Panc1 (cell line): Measurements from ENCODE around the gene G6PC2.

ENCODE experiments used
- CTCF ChIP-seq: fragments of 450-650 bp; IDR thresholded peaks from 2 replicates; pipeline ENCODE4 v1.5.1; 2017; ENCODE audit warnings: mild to moderate bottlenecking
- REST ChIP-seq, 2 experiments: IDR thresholded peaks; 2 replicates each; pipeline ENCODE4 v1.6.1; 2011 to 2012; ENCODE audit warnings: low read depth in 2 of 2, control low read depth in 1 of 2, low read length in 1 of 2, mild to moderate bottlenecking in 1 of 2, moderate library complexity in 1 of 2; ENCODE audit not compliant: insufficient read depth in 1 of 2

- no peak for TF ChIP-seq REST (IDR thresholded peaks at IDR 0.05; ENCODE audit: insufficient read depth in 1 of 2, low read depth in 2 of 2, low read length in 1 of 2)
- no peak for TF ChIP-seq CTCF
These were observed 3.6 kb upstream of the G6PC2 start for GRCh38 chr2:168897449-168897848.
